Endodermal cell (in vitro differentiated cells): ENCODE measurements around the gene USP28. TPM values are rescaled to one million over a fixed set of nuclear protein-coding genes. Genes with fewer than 3 reads are reported as not detected.
A peak's percentile ranks its signal among the peaks of the same experiment; 100 is the strongest.
"Not testable (repeated sequence)": the region's sequence is repeated elsewhere in the genome, so short reads cannot be mapped to it uniquely, and the experiment has no call there.

Experiments used
- DNase-seq: peaks from one replicate; pipeline ENCODE4 v3.0.0-alpha.2; 2017
- H3K27ac ChIP-seq: 2 replicates; pipeline ENCODE4 v1.5.1; 2013; ENCODE audit warnings: mild to moderate bottlenecking, low read depth, low read length, moderate library complexity
- H3K27me3 ChIP-seq: 2 replicates; pipeline ENCODE4 v1.6.1; 2013; ENCODE audit warnings: mild to moderate bottlenecking, low read length, moderate library complexity; ENCODE audit not compliant: insufficient read depth, control insufficient read depth, poor library complexity, severe bottlenecking
- H3K36me3 ChIP-seq: 2 replicates; pipeline ENCODE4 v1.7.0; 2013; ENCODE audit warnings: mild to moderate bottlenecking, low read length, moderate library complexity; ENCODE audit not compliant: control insufficient read depth, insufficient read depth
- H3K4me1 ChIP-seq: one replicate; pipeline ENCODE4 v1.7.0; 2013; ENCODE audit warnings: low read length; ENCODE audit not compliant: control insufficient read depth, insufficient read depth
- H3K4me3 ChIP-seq: 2 replicates; pipeline ENCODE4 v1.5.1; 2013; ENCODE audit warnings: mild to moderate bottlenecking, low read length, moderate library complexity
- H3K9ac ChIP-seq: 2 replicates; pipeline ENCODE4 v1.6.1; 2013; ENCODE audit warnings: mild to moderate bottlenecking, low read length, moderate library complexity; ENCODE audit not compliant: poor library complexity, severe bottlenecking; ENCODE audit errors: extremely low read depth
- H3K9me3 ChIP-seq: 2 replicates; pipeline ENCODE4 v1.6.1; 2013; ENCODE audit warnings: mild to moderate bottlenecking, low read length, moderate library complexity; ENCODE audit not compliant: control insufficient read depth
- H3K27ac Mint-ChIP-seq: 2 replicates; pipeline ENCODE4 v1.8.0; 2020; ENCODE audit warnings: mixed read lengths
- H3K27me3 Mint-ChIP-seq: 2 replicates; pipeline ENCODE4 v1.8.0; 2021; ENCODE audit warnings: mild to moderate bottlenecking, mixed read lengths; ENCODE audit not compliant: insufficient read depth
- H3K36me3 Mint-ChIP-seq: 2 replicates; pipeline ENCODE4 v1.8.0; 2020; ENCODE audit warnings: low read depth, mixed read lengths
- H3K4me1 Mint-ChIP-seq: 2 replicates; pipeline ENCODE4 v1.8.0; 2020; ENCODE audit warnings: mixed read lengths
- H3K4me3 Mint-ChIP-seq: 2 replicates; pipeline ENCODE4 v1.8.0; 2020; ENCODE audit warnings: mild to moderate bottlenecking, moderate library complexity, mixed read lengths
- H3K9me3 Mint-ChIP-seq: 2 replicates; pipeline ENCODE4 v1.8.0; 2020; ENCODE audit warnings: mild to moderate bottlenecking, mixed read lengths
- WGBS, 2 experiments: methylation state at CpG; one replicate each; pipeline versions ENCODE4 v1.1.5 to v1.1.7; 2013; ENCODE audit warnings: missing lambda C conversion rate in 2 of 2, mixed read lengths in 1 of 2; ENCODE audit not compliant: insufficient coverage in 1 of 2, insufficient read length in 1 of 2; 5-methylcytosine and 5-hydroxymethylcytosine counted together
- total RNA-seq, 2 donors: library from RNA; stranded (reverse); fragmentation: NEBNext Ultra II Directional in 1 of 2; extraction: Animal tissue kit (Norgen Biotek cat#: 25700) in 1 of 2; gene quantifications; 2 replicates in 1 of 2; 3 replicates in 1 of 2; pipeline ENCODE4 v1.2.1, GENCODE V29; 2021
- TF ChIP-seq, protein P1 (sequence below): fragments of 200-600 bp; sonication (generic); conservative IDR thresholded peaks from 2 replicates; pipeline ENCODE4 v1.5.0; 2021; ENCODE audit warnings: antibody characterized with exemption, mild to moderate bottlenecking

The USP28 gene
- total RNA-seq, 2 donors from 2014 or later, result 67.0 to 73.7 TPM

DNA sequence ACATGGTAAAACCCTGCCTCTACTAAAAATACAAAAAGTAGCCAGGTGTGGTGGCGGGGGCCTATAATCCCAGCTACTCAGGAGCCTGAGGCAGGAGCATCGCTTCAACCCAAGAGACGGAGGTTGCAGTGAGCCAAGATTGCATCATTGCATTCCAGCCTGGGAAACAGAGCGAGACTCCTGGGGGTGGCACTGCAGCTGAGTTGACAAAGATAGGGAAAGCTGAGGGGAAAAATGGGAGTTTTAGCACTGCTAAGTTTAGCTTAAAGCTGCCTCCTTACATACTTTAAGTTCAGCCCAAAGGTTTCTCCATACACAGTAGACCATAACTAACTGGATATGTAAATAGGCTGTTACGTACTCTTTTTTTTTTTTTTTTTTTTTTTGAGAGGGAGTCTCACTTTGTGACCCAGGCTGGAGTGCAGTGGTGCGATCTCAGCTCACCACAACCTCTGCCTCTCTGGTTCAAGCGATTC is 9.0 kb upstream of the USP28 start:
- TF ChIP-seq, protein P1, sequence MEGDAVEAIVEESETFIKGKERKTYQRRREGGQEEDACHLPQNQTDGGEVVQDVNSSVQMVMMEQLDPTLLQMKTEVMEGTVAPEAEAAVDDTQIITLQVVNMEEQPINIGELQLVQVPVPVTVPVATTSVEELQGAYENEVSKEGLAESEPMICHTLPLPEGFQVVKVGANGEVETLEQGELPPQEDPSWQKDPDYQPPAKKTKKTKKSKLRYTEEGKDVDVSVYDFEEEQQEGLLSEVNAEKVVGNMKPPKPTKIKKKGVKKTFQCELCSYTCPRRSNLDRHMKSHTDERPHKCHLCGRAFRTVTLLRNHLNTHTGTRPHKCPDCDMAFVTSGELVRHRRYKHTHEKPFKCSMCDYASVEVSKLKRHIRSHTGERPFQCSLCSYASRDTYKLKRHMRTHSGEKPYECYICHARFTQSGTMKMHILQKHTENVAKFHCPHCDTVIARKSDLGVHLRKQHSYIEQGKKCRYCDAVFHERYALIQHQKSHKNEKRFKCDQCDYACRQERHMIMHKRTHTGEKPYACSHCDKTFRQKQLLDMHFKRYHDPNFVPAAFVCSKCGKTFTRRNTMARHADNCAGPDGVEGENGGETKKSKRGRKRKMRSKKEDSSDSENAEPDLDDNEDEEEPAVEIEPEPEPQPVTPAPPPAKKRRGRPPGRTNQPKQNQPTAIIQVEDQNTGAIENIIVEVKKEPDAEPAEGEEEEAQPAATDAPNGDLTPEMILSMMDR, result no peak
- no peaks in the 10 kb centered on the region for H3K27me3 Mint-ChIP-seq
- peak; percentile 84 for DNase-seq
- peaks cover 8% of the 10 kb centered on the region for H3K4me1 Mint-ChIP-seq
- H3K36me3 Mint-ChIP-seq, result no peaks in the 10 kb centered on the region
- 58 to 69% methylated on average over 3 to 6 of the region's 7 CpGs for WGBS, 2 experiments
- Histone ChIP-seq H3K4me3 (no peak overlapping the region), H3K9ac (peak overlapping the region; percentile 7), H3K27ac (no peak overlapping the region), H3K27me3 (no peaks in the 10 kb centered on the region), H3K4me1 (no peaks in the 10 kb centered on the region), H3K36me3 (no peaks in the 10 kb centered on the region), H3K9me3 (no peaks in the 10 kb centered on the region)
- H3K27ac Mint-ChIP-seq, result peak overlapping the region; percentile 87
- H3K9me3 Mint-ChIP-seq, result peaks cover 5% of the 10 kb centered on the region
- H3K4me3 Mint-ChIP-seq, result no peak overlapping the region

DNA sequence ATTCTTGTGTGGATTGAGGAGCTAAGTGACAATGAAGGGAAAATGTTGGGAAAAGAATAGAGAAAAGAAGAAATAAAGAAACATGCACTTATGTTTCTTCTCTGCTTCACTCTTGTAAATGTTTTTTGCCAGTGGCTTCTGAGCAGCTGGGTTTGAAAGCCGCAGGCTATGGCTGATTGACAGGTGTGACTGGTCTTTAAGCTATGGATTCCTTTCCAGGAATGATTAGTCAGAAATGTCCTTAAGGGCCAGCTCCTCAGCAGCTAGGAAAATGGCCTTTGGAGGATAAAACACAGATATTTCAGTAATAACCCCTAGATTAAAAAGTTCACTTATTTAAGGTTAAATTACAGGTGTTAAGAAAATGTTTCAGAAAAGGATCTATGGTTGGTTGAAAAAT is 6.5 kb upstream of the USP28 start:
- WGBS, 2 experiments, result 71 to 97% methylated on average over 1 of the region's 1 CpG
- Mint-ChIP-seq H3K27me3 (no peaks in the 10 kb centered on the region), H3K4me3 (no peak overlapping the region), H3K9me3 (peaks cover 8% of the 10 kb centered on the region), H3K36me3 (no peaks in the 10 kb centered on the region), H3K27ac (no peak overlapping the region), H3K4me1 (peaks cover 8% of the 10 kb centered on the region)
- TF ChIP-seq, protein P1, result no peak
- Histone ChIP-seq H3K4me1 (no peaks in the 10 kb centered on the region), H3K4me3 (no peak overlapping the region), H3K27me3 (no peaks in the 10 kb centered on the region), H3K36me3 (no peaks in the 10 kb centered on the region), H3K9me3 (no peaks in the 10 kb centered on the region), H3K27ac (no peak overlapping the region), H3K9ac (no peak overlapping the region)
- DNase-seq, result peak; percentile 26

DNA sequence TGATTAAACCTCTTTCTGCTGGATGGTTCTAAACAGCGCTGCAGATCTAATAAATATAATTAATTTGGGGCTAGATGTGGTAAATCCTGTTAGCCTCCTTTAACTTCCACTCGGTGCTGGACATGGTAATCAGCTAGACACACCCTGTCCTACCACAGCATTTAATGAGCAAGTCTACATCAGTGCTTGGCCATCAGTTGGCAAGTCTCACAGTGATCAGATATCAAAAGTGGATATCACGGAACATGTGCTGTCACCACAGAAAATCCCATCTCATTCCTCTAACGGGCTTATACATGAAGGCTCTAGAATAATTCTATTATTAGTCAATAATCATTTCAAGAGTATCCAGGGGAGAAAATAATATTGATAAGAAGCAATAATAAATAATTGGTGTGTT is 5.6 kb upstream of the USP28 start:
- H3K4me3 ChIP-seq, result no peak overlapping the region
- H3K4me3 Mint-ChIP-seq, result no peak overlapping the region
- H3K27me3 ChIP-seq, result no peaks in the 10 kb centered on the region
- 89% methylated on average over 3 of the region's 4 CpGs; no CpG with 5 or more reads in 1 of the 2 experiments for WGBS, 2 experiments
- H3K4me1 ChIP-seq, result peaks cover 4% of the 10 kb centered on the region
- no peak overlapping the region for H3K27ac ChIP-seq
- H3K9me3 Mint-ChIP-seq, result peaks cover 8% of the 10 kb centered on the region
- H3K9ac ChIP-seq, result no peak overlapping the region
- no peaks in the 10 kb centered on the region for H3K36me3 Mint-ChIP-seq
- no peaks in the 10 kb centered on the region for H3K36me3 ChIP-seq
- H3K9me3 ChIP-seq, result no peaks in the 10 kb centered on the region
- H3K4me1 Mint-ChIP-seq, result peaks cover 13% of the 10 kb centered on the region
- no peak overlapping the region for H3K27ac Mint-ChIP-seq
- DNase-seq, result peak; percentile 21
- TF ChIP-seq, protein P1, result no peak
- no peaks in the 10 kb centered on the region for H3K27me3 Mint-ChIP-seq

DNA sequence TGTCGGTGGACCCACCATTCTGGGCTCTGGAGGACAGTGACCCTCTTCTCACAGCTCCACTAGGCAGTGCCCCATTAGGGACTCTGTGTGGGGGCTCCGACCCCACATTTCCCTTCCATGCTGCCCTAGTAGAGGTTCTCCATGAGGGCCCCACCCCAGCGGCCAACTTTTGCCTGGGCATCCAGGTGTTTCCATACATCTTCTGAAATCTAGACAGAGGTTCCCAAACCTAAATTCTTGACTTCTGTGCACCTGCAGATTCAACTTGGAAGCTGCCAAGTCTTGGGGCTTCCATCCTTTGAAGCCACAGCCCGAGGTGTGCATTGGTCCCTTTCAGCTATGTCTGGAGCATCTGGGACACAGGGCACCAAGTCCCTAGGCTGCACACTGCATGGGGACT is 4.1 kb upstream of the USP28 start:
- peaks cover 17% of the 10 kb centered on the region for H3K4me1 Mint-ChIP-seq
- not testable (repeated sequence) for H3K9ac ChIP-seq, H3K27ac Mint-ChIP-seq, H3K27me3 Mint-ChIP-seq, H3K27me3 ChIP-seq, H3K9me3 Mint-ChIP-seq, H3K4me1 ChIP-seq, H3K36me3 Mint-ChIP-seq, H3K27ac ChIP-seq, H3K4me3 Mint-ChIP-seq, H3K36me3 ChIP-seq, H3K4me3 ChIP-seq, H3K9me3 ChIP-seq
- DNase-seq, result peak; percentile 30
- WGBS, 2 experiments, result 90 to 100% methylated on average over 2 to 4 of the region's 4 CpGs
